Measurements from ENCODE around the gene STS. TPM values are rescaled to one million over a fixed set of nuclear protein-coding genes. Genes with fewer than 3 reads are reported as not detected.

STS gene
- total RNA-seq, 1 experiment from 2014 or later, result 0.54 TPM

GRCh38 chrX:7145454-7145853 lies 2.1 kb upstream of the STS start:
- Histone ChIP-seq H3K4me2 (ENCODE audit: low read length) (no peak overlapping the region), H3K79me2 (ENCODE audit: insufficient read depth, low read length) (peaks cover 51% of the 10 kb centered on the region), H3K9ac (ENCODE audit: low read length) (no peak overlapping the region), H3K27ac (ENCODE audit: low read depth, low read length) (no peak overlapping the region), H3K36me3 (ENCODE audit: control insufficient read depth in 1 of 2, insufficient read depth in 2 of 2, low read length in 2 of 2) (no peaks in the 10 kb centered on the region), H2AFZ (ENCODE audit: low read depth, low read length, poor library complexity, severe bottlenecking) (no peak overlapping the region), H4K20me1 (ENCODE audit: insufficient read depth) (no peaks in the 10 kb centered on the region), H3K27me3 (ENCODE audit: insufficient read depth, low read length) (no peaks in the 10 kb centered on the region), H3K9me3 (ENCODE audit: control insufficient read depth in 1 of 2, insufficient read depth in 1 of 2, low read depth in 1 of 2, low read length in 2 of 2) (no peaks in the 10 kb centered on the region), H3K4me1 (ENCODE audit: control insufficient read depth in 1 of 2, insufficient read depth in 2 of 2, low read length in 2 of 2) (peaks cover 0 to 3% of the 10 kb centered on the region in 2 experiments; a peak in 2 of 4 replicates), H3K4me3 (replicated peaks in 1 of 2; ENCODE audit: low read depth in 1 of 2, low read length in 2 of 2) (no peak overlapping the region), H3K9me2 (ENCODE audit: insufficient read depth) (no peaks in the 10 kb centered on the region)
- RAD21 ChIA-PET (ENCODE audit: low non-redundant PET in 1 of 2, low total read pairs in 2 of 2, uncharacterized antibody in 2 of 2, unreplicated experiment in 2 of 2), result no interaction called here
- TF ChIP-seq ZFX (IDR thresholded peaks at IDR 0.05) (no peak), EZH2 (IDR thresholded peaks at IDR 0.05) (no peak), CBX3 (IDR thresholded peaks at IDR 0.05; ENCODE audit: low read depth) (no peak), SP1 (IDR thresholded peaks at IDR 0.05; ENCODE audit: low read depth) (no peak), SRF (IDR thresholded peaks at IDR 0.05; ENCODE audit: low read depth) (no peak), ZBTB33 (IDR thresholded peaks at IDR 0.05; ENCODE audit: extremely low read depth, insufficient replicate concordance, low read length) (no peak), EGR1 (IDR thresholded peaks at IDR 0.05; ENCODE audit: low read depth) (no peak), YY1 (IDR thresholded peaks at IDR 0.05; ENCODE audit: extremely low read depth, insufficient replicate concordance, low read depth, low read length) (no peak), JUND (IDR thresholded peaks at IDR 0.05) (no peak), FOSL1 (IDR thresholded peaks at IDR 0.05; ENCODE audit: low read depth) (no peak), ELF1 (IDR thresholded peaks at IDR 0.05; ENCODE audit: borderline replicate concordance, low read depth) (no peak), SIN3A (IDR thresholded peaks at IDR 0.05; ENCODE audit: low read depth) (no peak), REST (IDR thresholded peaks at IDR 0.05; ENCODE audit: low read depth) (no peak)
- TF ChIP-seq, protein P1, sequence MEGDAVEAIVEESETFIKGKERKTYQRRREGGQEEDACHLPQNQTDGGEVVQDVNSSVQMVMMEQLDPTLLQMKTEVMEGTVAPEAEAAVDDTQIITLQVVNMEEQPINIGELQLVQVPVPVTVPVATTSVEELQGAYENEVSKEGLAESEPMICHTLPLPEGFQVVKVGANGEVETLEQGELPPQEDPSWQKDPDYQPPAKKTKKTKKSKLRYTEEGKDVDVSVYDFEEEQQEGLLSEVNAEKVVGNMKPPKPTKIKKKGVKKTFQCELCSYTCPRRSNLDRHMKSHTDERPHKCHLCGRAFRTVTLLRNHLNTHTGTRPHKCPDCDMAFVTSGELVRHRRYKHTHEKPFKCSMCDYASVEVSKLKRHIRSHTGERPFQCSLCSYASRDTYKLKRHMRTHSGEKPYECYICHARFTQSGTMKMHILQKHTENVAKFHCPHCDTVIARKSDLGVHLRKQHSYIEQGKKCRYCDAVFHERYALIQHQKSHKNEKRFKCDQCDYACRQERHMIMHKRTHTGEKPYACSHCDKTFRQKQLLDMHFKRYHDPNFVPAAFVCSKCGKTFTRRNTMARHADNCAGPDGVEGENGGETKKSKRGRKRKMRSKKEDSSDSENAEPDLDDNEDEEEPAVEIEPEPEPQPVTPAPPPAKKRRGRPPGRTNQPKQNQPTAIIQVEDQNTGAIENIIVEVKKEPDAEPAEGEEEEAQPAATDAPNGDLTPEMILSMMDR (IDR thresholded peaks at IDR 0.05 in 2 of 3, conservative IDR thresholded peaks at IDR 0.05 in 1 of 3; ENCODE audit: borderline replicate concordance in 1 of 3, insufficient read depth in 1 of 3, low read depth in 2 of 3, low read length in 2 of 3), result no peak
- CTCF ChIA-PET, result interaction anchor here (1.2 kb wide), 1 partner anchor 13 kb away, joined by 4 read pairs; no protein-coding TSS in a partner anchor
- intact Hi-C loops (cut with micrococcal nuclease), result no loop called here
- DNase-seq (ENCODE audit: low read depth, low spot score), result no peak
- no peak for ATAC-seq
- POLR2A ChIA-PET, result no interaction called here
- no TSS peak for BruUV-seq (replicated peaks)
